ENCODE measurements around the gene CREB1.
"Not testable (repeated sequence)": the region's sequence is repeated elsewhere in the genome, so short reads cannot be mapped to it uniquely, and the experiment has no call there.

The CREB1 gene

DNA sequence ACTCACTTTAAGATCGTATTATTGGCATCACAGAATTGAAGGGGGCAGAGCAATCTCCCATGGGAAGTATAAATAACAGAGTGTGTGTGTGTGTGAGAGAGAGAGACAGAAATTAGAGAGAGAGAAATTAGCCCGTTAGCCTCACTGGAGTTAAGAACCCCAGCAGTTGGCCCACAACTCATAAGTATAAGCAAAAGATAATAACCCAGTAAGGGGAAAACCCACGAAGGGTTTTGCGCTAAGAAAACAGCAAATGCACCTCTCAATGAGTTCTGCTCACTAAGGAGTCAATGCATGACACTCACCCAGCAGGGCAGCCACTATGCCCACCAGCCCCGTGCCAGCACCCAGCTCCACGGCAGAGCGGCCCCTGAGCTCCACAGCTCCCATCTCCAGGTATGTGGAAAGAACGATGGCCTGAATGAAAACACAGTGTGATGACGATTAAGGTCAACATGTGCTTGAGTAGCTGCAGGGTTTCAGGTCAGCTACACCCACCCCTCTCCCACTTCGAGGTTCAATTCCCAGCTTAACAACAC, 91.8 kb downstream of the CREB1 start:
- DNase-seq = no peak

DNA sequence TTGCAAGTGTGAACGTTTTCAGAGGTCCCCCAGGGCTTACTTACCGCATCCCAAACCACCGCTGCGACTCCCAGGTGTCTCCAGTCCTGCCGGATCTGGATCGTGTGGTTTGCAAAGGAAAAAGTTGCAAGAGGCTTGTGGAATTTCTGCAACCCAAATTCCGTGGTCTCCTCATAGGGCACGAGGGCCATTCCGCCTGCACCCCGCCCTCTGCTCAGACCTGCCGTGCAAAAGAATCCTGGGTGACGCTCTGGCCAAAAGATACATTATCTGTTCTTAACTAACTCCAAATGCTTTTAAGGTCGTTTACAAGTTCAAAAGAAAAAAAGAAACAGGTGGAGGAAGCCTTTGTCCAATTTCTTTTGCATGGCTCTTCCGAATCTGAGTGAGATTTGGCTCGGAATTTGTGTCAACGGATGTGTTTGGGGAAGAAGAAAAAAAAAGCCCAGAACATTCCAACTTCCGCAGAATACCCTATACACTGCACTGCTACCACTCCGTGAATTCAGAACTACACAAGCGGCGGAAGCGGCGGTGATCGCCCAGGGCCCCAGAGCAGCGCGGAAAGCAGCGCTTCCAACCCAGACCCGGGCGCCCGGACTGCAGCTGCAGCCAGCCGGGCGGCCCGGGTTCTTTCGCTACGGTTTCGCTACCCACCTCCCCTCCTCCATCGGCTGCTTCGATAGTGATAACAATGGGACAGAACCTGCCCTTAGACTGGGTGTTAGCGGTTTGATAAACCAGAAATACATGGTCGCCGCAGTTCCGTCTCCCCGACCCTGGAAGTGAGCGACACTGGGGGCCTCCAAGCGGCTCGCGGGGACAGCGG, 94.6 kb downstream of the CREB1 start:
- peak; percentile 55 for DNase-seq

DNA sequence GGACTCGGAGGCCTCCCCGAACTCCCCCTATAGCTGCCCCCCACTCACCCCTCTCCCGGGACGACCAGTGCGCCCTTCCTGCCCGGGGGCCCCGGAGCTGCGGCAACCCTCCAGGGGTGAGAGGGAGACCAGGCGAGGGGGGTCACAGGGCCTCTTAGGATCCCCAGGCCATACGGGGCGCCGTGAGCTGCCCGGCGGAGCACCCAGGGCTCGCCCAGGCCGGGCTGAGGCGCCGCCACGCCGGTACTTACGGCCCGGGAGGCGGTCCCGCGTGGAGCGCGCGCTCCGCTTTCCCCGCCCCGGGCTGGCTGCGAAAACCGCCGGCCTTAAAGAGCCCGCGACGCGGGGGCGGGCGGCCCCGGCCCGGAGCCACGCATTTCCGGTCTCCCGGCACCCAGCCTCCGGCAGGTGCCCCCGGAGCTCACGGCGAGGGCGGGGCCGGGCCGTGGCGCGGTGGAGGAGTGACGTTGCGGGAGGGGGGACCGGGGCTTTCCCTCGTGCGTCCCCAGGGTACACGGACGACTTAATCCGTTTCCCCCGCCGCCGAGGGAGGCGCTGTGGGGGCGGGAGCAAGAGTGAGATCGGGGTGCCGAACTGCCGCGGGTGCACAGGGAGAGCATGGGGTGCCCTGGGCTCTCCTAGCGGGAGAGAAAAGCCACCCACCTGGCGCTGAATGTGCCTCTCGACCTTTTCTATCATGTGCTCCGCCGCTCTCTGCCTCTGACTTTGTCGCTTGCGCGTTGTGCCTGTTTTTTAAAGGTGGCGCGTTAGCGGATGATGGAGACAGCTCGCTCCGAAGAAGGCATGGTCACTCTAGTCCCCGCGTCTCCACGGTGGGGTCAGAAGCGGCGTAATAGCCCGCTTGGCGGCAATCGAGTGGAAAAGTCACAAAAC, 95.5 kb downstream of the CREB1 start, which contains the start of gene METTL21A:
METTL21A (minus strand) TSS at position 381 of the 894 bp plus-strand sequence. CDS start 1,019 bp downstream, outside the sequence.
- peak; percentile 74 for DNase-seq

DNA sequence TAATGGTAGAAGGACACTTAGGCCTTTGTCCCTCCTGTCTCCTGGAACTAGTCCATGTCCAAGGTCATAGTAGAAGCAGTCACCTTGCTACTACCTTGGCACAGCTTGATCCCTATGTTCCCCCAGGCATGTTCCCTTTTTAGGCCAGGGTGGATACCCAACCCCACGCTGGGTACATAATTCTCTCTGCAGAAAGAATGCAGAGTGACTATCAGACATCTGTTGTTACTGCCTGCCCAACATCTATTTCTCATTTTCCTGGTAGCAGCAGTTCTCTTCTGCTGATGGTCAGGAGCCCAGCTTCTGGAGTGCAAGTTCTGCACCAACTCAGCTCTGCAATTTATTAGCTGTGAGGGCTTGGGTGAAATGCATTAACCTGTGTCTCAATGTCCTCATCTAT, 99.8 kb downstream of the CREB1 start:
- DNase-seq = no peak

DNA sequence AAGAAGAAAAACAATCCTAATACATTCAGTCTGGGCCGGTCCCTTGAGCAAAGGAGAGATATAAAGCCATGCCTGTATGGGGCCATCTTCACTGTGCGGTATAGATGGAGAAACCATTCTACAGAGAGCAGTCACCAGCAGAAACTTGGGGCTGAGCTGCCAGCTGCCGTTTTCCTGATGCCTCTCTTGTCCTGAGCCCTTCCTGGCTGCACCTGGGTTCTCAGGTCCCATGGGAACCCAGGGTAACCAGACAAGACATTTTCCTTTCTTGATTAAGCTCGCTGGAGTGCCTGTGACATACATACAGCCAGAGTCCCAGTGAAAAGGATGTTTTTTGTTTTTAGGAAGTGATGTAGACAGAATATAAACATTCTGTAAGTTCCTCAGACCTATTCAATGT, 100.7 kb downstream of the CREB1 start:
- DNase-seq = no peak

DNA sequence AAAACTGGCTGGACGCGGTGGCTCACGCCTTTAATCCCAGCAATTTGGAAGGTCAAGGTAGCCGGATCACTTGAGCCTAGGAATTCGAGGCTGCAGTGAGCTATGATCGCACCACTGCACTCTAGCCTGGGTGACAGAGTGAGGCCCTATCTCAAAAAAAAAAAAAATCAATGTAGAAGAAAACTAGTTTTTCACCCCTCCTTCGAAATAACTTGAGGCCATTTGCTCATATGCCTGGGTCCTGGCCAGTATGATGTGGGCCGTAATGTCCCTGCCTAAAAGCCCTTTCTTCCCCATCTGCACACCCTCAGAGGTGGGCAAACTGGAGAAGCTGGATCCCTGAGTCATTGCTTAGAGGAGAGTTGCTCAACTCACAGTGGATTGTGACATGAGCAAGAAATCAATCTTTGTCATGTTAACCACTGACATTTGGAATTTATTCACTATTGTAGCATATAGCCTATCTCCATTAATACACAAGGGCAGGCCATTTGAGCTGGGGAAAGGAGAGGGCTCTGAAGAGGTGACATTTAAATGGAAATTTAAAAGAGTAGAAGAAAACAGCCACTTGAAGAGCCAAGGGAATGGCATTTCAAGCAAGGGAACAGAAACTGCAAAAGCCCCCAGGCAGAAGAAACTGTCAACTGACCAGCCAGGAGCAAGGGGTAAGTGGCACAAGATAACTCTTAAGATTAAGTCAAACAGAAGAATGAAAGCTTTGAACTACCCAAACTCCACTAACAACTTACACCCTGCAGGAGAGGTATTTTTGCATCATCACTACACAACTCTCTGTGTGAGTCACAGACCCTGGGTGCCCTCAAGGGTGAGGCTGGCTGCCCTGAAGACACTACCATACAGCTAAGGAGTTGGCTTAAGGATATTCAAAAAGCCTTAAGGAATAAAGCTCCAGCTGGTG, 103.1 kb downstream of the CREB1 start:
- no peak for DNase-seq

DNA sequence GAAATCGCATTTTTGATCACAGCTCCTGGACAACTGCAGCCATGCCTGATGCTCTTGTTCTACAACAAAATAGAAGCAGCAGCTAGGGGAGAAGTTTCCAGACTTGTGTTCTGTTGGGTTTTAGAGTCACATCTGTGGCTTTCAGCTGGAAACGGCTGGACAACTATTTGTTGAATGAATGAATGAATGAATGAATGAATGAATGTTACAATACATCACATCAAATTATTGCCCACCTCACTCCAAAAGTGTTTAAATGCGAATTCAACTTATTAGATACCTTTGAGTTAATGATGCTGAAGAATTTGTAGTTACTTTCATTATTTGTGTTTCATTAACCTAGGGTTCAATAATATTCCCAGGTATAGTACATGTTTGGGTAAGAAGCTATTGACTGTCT, 103.9 kb downstream of the CREB1 start:
- no peak for DNase-seq

DNA sequence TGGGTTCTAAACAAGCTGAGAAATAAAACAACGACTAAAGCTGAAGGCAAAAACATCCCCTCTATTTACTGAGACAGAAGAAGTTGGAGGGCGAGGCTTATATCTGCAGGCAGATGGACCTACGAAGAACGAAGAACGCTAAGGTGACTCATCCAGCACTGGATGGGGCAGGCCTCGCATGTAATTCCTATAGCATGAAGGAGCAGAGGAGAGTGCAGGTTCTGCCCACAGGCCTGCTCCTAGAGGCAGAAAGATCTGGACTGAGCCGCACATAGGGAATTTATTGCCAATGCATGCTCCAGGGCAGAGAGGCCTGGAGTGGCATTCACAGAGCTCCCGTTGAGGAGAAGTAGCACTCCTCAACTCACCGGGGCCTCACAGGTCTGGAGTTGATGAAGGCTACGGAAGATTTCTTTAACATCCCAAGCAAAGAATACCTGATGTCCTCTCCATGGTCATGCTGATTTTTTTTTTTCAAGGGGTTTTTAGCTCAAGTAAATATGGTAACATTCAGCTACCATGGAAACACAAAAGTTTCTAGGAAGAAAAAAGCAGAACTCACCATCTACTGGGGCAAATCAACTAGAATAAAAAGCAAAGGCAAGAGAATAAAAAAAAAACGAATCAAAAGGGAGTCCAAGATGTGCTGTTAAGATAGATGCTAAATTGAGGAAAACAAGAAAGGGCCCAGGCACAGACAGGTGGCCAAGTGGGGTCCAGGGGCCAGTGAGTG, 105.9 kb downstream of the CREB1 start:
- DNase-seq = no peak

DNA sequence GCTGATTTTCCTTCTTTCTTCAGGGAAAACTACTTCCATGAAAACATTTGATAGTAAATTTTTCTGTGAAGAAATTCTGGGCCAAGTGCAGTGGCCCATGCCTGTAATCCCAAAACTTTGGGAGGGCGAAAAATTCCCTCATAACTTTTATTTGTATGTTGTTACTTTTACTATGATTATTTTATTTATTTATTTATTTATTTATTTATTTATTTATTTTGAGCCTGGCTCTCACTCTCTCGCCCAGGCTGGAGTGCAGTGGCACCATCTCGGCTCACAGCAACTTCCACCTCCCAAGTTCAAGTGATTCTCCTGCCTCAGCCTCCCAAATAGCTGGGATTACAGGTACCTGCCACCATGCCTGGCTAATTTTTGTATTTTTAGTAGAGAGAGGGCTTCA, 109.5 kb downstream of the CREB1 start:
- DNase-seq = not testable (repeated sequence)

DNA sequence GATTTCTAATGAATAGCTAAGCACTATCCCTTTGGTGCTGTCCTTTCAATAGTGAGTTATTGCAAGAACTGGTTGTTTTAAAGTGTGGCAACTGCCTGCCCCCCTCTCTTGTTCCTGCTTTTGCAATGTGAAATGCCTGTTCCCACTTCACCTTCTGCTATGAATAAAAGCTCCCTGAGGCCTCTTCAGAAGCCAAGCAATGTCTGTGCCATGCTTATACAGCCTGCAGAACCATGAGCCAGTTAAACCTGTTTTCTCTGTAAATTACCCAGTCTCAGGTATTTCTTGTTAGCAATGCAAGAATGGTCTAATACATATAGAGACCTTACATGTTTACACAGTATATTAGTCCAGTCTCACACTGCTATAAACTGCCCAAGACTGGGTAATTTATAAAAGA, 110.4 kb downstream of the CREB1 start:
- no peak for DNase-seq

DNA sequence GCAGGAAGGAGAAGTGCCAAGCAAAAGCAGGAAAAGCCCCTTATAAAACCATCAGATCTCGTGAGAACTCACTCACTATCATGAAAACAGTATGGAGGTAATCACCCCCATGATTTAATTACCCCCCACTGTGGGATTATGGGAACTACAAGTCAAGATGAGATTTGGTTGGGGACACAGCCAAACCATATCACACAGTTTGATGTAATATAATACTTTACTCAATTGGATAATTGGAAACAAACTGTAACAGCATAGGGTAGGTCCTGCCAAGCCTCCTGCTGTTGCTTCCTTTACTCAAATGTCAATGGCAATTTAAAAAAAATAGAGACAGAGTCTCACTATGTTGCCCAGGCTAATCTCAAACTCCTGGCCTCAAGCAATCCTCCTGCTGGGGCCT, 110.9 kb downstream of the CREB1 start:
- DNase-seq = no peak

DNA sequence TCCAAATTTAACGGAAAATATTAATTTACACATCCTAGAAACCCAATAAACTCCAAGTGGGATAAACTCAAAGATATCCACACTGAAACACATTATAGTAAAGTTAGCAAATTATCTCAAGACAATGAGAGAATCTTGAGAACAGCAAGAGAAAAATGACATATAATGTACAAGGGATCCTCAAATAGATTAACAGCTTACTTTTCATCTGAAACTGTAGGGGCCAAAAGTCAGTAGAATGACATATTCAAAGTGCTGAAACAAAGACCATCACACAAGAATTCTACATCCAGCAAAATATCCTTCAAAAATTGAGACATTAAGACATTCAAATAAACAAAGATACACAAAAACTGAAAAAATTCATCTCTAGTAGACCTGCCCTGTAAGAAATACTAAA, 114.1 kb downstream of the CREB1 start:
- DNase-seq = no peak

DNA sequence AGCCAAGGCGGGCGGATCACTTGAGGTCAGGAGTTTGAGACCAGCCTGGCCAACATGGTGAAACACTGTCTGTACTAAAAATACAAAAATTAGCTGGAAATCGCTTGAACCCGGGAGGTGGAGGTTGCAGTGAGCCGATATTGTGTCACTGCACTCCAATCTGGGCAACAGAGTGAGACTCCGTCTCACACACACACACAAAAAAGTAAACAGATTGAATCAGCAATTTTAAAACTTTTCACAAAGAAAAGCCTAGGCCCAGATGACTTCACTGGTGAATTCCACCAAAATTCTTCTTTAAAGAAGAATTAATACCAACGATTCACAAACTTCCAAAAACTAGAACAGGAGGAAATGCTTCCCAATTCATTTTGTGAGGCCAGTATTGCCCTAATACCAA, 116.8 kb downstream of the CREB1 start:
- not testable (repeated sequence) for DNase-seq

Data from NCI-H748 treated with DMSO at 0.1 percent for 48 hours (cell line).